ENCODE data around the gene YPEL3.

GRCh38 chr16:30084096-30084815 lies 11.8 kb downstream of the YPEL3 start:
- TF ChIP-seq CTCF (IDR thresholded peaks at IDR 0.05) (no peak), POLR2A (IDR thresholded peaks at IDR 0.05) (no peak)
